IMR-90 (cell line): ENCODE data around the gene EPC2.

Source experiments
- SMC3 ChIP-seq: fragments of 150-350 bp; IDR thresholded peaks from 2 replicates; pipeline ENCODE4 v1.6.1; 2016; ENCODE audit warnings: low read depth, mild to moderate bottlenecking, antibody characterized with exemption, low read length, moderate library complexity
- TF ChIP-seq, protein P1 (sequence below): fragments of 150-350 bp; IDR thresholded peaks from 2 replicates; pipeline ENCODE4 v1.6.1; 2016; ENCODE audit warnings: low read depth, mild to moderate bottlenecking, low read length, moderate library complexity, borderline replicate concordance
- TF ChIP-seq, protein P2 (sequence below): conservative IDR thresholded peaks from 2 replicates; pipeline ENCODE4 v1.5.1; 2012; ENCODE audit warnings: mild to moderate bottlenecking, low read depth, low read length, improper control_type of control experiment
- TF ChIP-seq, protein P3 (sequence below): fragments of 150-350 bp; IDR thresholded peaks from 2 replicates; pipeline ENCODE4 v1.6.1; 2017; ENCODE audit warnings: mild to moderate bottlenecking, antibody characterized with exemption, low read length, low read depth

DNA sequence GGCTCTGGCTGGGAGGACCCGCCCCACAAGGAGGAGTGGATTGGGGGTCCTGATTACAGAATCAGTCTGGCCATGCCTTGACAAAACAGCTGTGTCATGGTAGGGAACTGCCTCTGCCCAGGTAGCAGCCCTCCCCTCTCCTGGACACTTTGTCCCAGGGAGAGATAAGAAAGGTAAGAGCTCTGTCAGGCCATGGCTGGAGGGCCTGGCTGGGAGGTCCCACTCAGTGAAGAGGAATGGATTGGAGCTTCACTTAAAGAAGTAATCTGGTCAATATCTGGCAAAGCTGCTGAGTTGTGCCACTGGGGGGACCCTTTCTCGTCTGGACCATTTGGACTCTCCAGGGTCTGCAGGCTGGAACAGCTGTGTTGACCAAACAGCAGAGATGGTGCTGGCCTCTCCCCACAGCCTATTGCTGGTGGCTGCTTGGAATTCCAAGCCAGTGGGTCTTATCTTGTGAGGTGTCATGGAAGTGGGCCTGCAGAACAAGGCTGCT, 75.4 kb downstream of the EPC2 start:
- TF ChIP-seq, protein P1, sequence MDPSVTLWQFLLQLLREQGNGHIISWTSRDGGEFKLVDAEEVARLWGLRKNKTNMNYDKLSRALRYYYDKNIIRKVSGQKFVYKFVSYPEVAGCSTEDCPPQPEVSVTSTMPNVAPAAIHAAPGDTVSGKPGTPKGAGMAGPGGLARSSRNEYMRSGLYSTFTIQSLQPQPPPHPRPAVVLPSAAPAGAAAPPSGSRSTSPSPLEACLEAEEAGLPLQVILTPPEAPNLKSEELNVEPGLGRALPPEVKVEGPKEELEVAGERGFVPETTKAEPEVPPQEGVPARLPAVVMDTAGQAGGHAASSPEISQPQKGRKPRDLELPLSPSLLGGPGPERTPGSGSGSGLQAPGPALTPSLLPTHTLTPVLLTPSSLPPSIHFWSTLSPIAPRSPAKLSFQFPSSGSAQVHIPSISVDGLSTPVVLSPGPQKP, result no peak
- TF ChIP-seq, protein P2, sequence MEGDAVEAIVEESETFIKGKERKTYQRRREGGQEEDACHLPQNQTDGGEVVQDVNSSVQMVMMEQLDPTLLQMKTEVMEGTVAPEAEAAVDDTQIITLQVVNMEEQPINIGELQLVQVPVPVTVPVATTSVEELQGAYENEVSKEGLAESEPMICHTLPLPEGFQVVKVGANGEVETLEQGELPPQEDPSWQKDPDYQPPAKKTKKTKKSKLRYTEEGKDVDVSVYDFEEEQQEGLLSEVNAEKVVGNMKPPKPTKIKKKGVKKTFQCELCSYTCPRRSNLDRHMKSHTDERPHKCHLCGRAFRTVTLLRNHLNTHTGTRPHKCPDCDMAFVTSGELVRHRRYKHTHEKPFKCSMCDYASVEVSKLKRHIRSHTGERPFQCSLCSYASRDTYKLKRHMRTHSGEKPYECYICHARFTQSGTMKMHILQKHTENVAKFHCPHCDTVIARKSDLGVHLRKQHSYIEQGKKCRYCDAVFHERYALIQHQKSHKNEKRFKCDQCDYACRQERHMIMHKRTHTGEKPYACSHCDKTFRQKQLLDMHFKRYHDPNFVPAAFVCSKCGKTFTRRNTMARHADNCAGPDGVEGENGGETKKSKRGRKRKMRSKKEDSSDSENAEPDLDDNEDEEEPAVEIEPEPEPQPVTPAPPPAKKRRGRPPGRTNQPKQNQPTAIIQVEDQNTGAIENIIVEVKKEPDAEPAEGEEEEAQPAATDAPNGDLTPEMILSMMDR, result no peak
- TF ChIP-seq, protein P3, sequence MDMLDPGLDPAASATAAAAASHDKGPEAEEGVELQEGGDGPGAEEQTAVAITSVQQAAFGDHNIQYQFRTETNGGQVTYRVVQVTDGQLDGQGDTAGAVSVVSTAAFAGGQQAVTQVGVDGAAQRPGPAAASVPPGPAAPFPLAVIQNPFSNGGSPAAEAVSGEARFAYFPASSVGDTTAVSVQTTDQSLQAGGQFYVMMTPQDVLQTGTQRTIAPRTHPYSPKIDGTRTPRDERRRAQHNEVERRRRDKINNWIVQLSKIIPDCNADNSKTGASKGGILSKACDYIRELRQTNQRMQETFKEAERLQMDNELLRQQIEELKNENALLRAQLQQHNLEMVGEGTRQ, result no peak
- TF ChIP-seq SMC3, result no peak
